Heart left ventricle (tissue), 13 donors: ENCODE results near the gene FBXO31.

Experiments used
- CTCF ChIP-seq, 12 donors: fragments of 200-600 bp; sonication (generic) in 4 of 12; IDR thresholded peaks; one replicate each; pipeline versions ENCODE4 v1.5.0 to v1.8.0; 2018 to 2022; ENCODE audit warnings: antibody characterized with exemption in 12 of 12, mild to moderate bottlenecking in 5 of 12
- POLR2A ChIP-seq, 2 donors: fragments of 450-650 bp; IDR thresholded peaks; one replicate each; pipeline ENCODE4 v1.6.1; 2017; ENCODE audit warnings: antibody characterized with exemption in 2 of 2, mild to moderate bottlenecking in 2 of 2, moderate library complexity in 2 of 2
- donor health status: ischemic (EF 13 %, LVEDD 7.1; RV severe dilation, severe dysfunction).
- donor health status: DM: no; HTN: yes; CAD: no.
- donor health status: DM: no; HTN: no; CAD: no.
- donor health status: ischemic (EF 25% LVEDD 6.9; RV normal size, moderate dysfunction).
- donor health status: ischemic (EF 25% LVEDD 5.7; RV mildly dilated, moderate dysfunction).
- donor health status: ischemic (EF 35%, LVEDD 5.7; RV mildly dilated, moderate dysfunction).
- donor health status: nonischemic (EF 11% LVEDD 7.7; RV severe dilation, severe dysfunction).
- donor health status: DM: yes; HTN: yes; CAD: no.
- donor health status: PGD.
- donor health status: ischemic (EF 29% LVEDD 5.4; RV normal size, mild dysfunction).
- donor health status: nonischemic (EF 23%, LVEDD 6.1; RV moderate dilation, normal function).

- TF ChIP-seq POLR2A (IDR thresholded peaks at IDR 0.05): no peak
- no peak for TF ChIP-seq CTCF (IDR thresholded peaks at IDR 0.05)
Measured at GRCh38 chr16:87432330-87432915, 48.8 kb upstream of the FBXO31 start.
